SIG-M5 treated with dmso at 0.1 percent for 504 hours (cell line): ENCODE measurements around the gene GNG13.
"Not testable (repeated sequence)": the region's sequence is repeated elsewhere in the genome, so short reads cannot be mapped to it uniquely, and the experiment has no call there.

Experiments used
- DNase-seq: peaks from one replicate; lab custom pipeline; 2025; ENCODE audit not compliant: unreplicated experiment; lab: John Stamatoyannopoulos, UW

GNG13 gene

GRCh38 chr16:780296-780695 lies 20.2 kb downstream of the GNG13 start:
- no peak for DNase-seq

- no peak for DNase-seq
Observed at GRCh38 chr16:779561-779960, 21.0 kb downstream of the GNG13 start.

GRCh38 chr16:778909-779527 lies 21.5 kb downstream of the GNG13 start:
- DNase-seq: no peak

GRCh38 chr16:778447-778846 lies 22.1 kb downstream of the GNG13 start:
- DNase-seq: no peak

- DNase-seq: no peak
Observed at GRCh38 chr16:777826-778225, 22.7 kb downstream of the GNG13 start.

- DNase-seq: no peak
Observed at GRCh38 chr16:776824-777223, 23.7 kb downstream of the GNG13 start.

GRCh38 chr16:776298-776697 lies 24.2 kb downstream of the GNG13 start:
- not testable (repeated sequence) for DNase-seq

- DNase-seq: no peak
Observed at GRCh38 chr16:775236-775796, 25.2 kb downstream of the GNG13 start.

- DNase-seq: no peak
Observed at GRCh38 chr16:774086-775001, 26.2 kb downstream of the GNG13 start.

GRCh38 chr16:772959-773358 lies 27.6 kb downstream of the GNG13 start:
- DNase-seq: no peak

- DNase-seq: no peak
Observed at GRCh38 chr16:770411-770810, 30.1 kb downstream of the GNG13 start.

- no peak for DNase-seq
Observed at GRCh38 chr16:769934-770333, 30.6 kb downstream of the GNG13 start.

GRCh38 chr16:769184-769784 lies 31.2 kb downstream of the GNG13 start:
- DNase-seq: no peak

GRCh38 chr16:768428-768827 lies 32.1 kb downstream of the GNG13 start:
- DNase-seq: no peak

- DNase-seq: no peak
Observed at GRCh38 chr16:767743-768235, 32.7 kb downstream of the GNG13 start.

GRCh38 chr16:766820-767640 lies 33.5 kb downstream of the GNG13 start:
- DNase-seq: no peak

- DNase-seq: no peak
Observed at GRCh38 chr16:766008-766819, 34.3 kb downstream of the GNG13 start.

GRCh38 chr16:765488-765865 lies 35.1 kb downstream of the GNG13 start:
- no peak for DNase-seq

GRCh38 chr16:764848-765487 lies 35.6 kb downstream of the GNG13 start:
- no peak for DNase-seq
